SK-N-SH (cell line): ENCODE results near the gene DDX41. TPM values are rescaled to one million over a fixed set of nuclear protein-coding genes. Genes with fewer than 3 reads are reported as not detected.

Source experiments
- CTCF ChIA-PET: fragments of 300-600, 350-600 bp; formaldehyde crosslinking; extraction: SDS; loops from one replicate; lab custom pipeline; 2021; lab: Yijun Ruan, JAX
- POLR2A ChIA-PET: fragments of 350-600 bp; sonication (Branson Sonifier 250); formaldehyde crosslinking; extraction: SDS; loops from one replicate; lab custom pipeline; 2020; ENCODE audit warnings: antibody characterized with exemption, inconsistent platforms; lab: Yijun Ruan, JAX
- DNase-seq: peaks from one replicate; pipeline ENCODE4 v3.0.0; 2012
- H2AFZ ChIP-seq: fragments of 200-600 bp; sonication (generic); 2 replicates; pipeline ENCODE4 v1.8.1; 2016; ENCODE audit warnings: antibody characterized with exemption, mild to moderate bottlenecking, low read depth
- H3F3A ChIP-seq: fragments of 200-600 bp; sonication (generic); replicated peaks from 2 replicates; pipeline ENCODE3; 2016; ENCODE audit warnings: antibody characterized with exemption, mild to moderate bottlenecking; ENCODE audit not compliant: insufficient read depth
- H3K27ac ChIP-seq, 2 experiments: fragments of 200-500 bp in 1 of 2; fragments of 200-600 bp in 1 of 2; sonication (Bioruptor generic) in 1 of 2; sonication (generic), shearing (Covaris generic) in 1 of 2; 2 replicates each; pipeline versions ENCODE4 v1.5.1 to v1.6.1; 2014 to 2016; ENCODE audit warnings: low read depth in 2 of 2, inconsistent platforms in 1 of 2, low read length in 1 of 2, mild to moderate bottlenecking in 1 of 2, mixed read lengths in 1 of 2
- H3K27me3 ChIP-seq: fragments of 200-600 bp; sonication (generic), shearing (Covaris generic); 2 replicates; pipeline ENCODE4 v1.6.1; 2016; ENCODE audit warnings: mixed run types; ENCODE audit not compliant: insufficient read depth
- H3K36me3 ChIP-seq, 2 experiments: fragments of 200-500 bp in 1 of 2; fragments of 200-600 bp in 1 of 2; sonication (Bioruptor generic) in 1 of 2; sonication (generic) in 1 of 2; replicated peaks in 1 of 2; 2 replicates each; pipeline versions ENCODE3 to v1.5.1; 2014 to 2016; ENCODE audit warnings: low read length in 1 of 2, mild to moderate bottlenecking in 1 of 2; ENCODE audit not compliant: insufficient read depth in 2 of 2, control insufficient read depth in 1 of 2
- H3K4me1 ChIP-seq, 2 experiments: fragments of 200-500 bp in 1 of 2; fragments of 200-600 bp in 1 of 2; sonication (Bioruptor generic) in 1 of 2; sonication (generic), shearing (Covaris generic) in 1 of 2; 2 replicates each; pipeline versions ENCODE4 v1.5.1 to v1.6.1; 2014 to 2016; ENCODE audit warnings: low read depth in 1 of 2, low read length in 1 of 2, mixed run types in 1 of 2; ENCODE audit not compliant: insufficient read depth in 2 of 2, control insufficient read depth in 1 of 2
- H3K4me2 ChIP-seq: fragments of 200-600 bp; sonication (generic), shearing (Covaris generic); 2 replicates; pipeline ENCODE4 v1.6.1; 2017; ENCODE audit warnings: mixed run types
- H3K4me3 ChIP-seq, 2 experiments: fragments of 200-500 bp in 1 of 2; fragments of 200-600 bp in 1 of 2; sonication (Bioruptor generic) in 1 of 2; sonication (generic), shearing (Covaris generic) in 1 of 2; 2 replicates each; pipeline versions ENCODE4 v1.5.1 to v1.8.1; 2014 to 2016; ENCODE audit warnings: low read depth in 2 of 2, inconsistent platforms in 1 of 2, low read length in 1 of 2, mild to moderate bottlenecking in 1 of 2, mixed read lengths in 1 of 2, moderate library complexity in 1 of 2
- H3K79me2 ChIP-seq: fragments of 200-600 bp; sonication (generic); 2 replicates; pipeline ENCODE4 v1.8.1; 2017; ENCODE audit warnings: mild to moderate bottlenecking; ENCODE audit not compliant: insufficient read depth
- H3K9ac ChIP-seq: fragments of 200-600 bp; sonication (generic); 2 replicates; pipeline ENCODE4 v1.6.1; 2017; ENCODE audit warnings: mixed run types
- H3K9me2 ChIP-seq: fragments of 200-600 bp; sonication (generic); 2 replicates; pipeline ENCODE4 v1.6.1; 2017; ENCODE audit warnings: mixed run types
- H3K9me3 ChIP-seq: fragments of 200-600 bp; sonication (generic); 2 replicates; pipeline ENCODE4 v1.6.1; 2017; ENCODE audit warnings: mixed run types, mild to moderate bottlenecking, moderate library complexity
- H4K20me1 ChIP-seq: fragments of 200-600 bp; sonication (generic); 2 replicates; pipeline ENCODE4 v1.6.1; 2017; ENCODE audit warnings: mild to moderate bottlenecking, mixed run types; ENCODE audit not compliant: insufficient read depth
- FOXM1 ChIP-seq: IDR thresholded peaks from 2 replicates; pipeline ENCODE4 v1.4.0; 2012; ENCODE audit warnings: low read depth, mild to moderate bottlenecking
- JUND ChIP-seq: IDR thresholded peaks from 2 replicates; pipeline ENCODE4 v1.4.0; 2012
- MXI1 ChIP-seq: IDR thresholded peaks from 2 replicates; pipeline ENCODE4 v1.6.1; 2012; ENCODE audit warnings: mild to moderate bottlenecking, low read depth, low read length, improper control_type of control experiment
- SIN3A ChIP-seq: IDR thresholded peaks from 2 replicates; pipeline ENCODE4 v1.6.1; 2012; ENCODE audit warnings: low read depth, mild to moderate bottlenecking, low read length, moderate library complexity, borderline replicate concordance
- TAF1 ChIP-seq: IDR thresholded peaks from 2 replicates; pipeline ENCODE4 v1.6.1; 2012; ENCODE audit warnings: low read depth, mild to moderate bottlenecking, low read length, moderate library complexity, borderline replicate concordance
- TEAD4 ChIP-seq: IDR thresholded peaks from 2 replicates; pipeline ENCODE4 v1.4.0; 2012; ENCODE audit warnings: mild to moderate bottlenecking, borderline replicate concordance; ENCODE audit not compliant: insufficient read depth
- YY1 ChIP-seq: IDR thresholded peaks from 2 replicates; pipeline ENCODE4 v1.4.0; 2012; ENCODE audit warnings: low read depth, mild to moderate bottlenecking
- WGBS: methylation state at CpG from one replicate; pipeline ENCODE4 v1.1.6; 2017; ENCODE audit warnings: low lambda C conversion rate; 5-methylcytosine and 5-hydroxymethylcytosine counted together
- polyA plus RNA-seq, 3 experiments: library from polyadenylated mRNA; depleted of rRNA; stranded (reverse); fragments of >200 nt; gene quantifications; 2 replicates each; pipeline ENCODE4 v1.2.3, GENCODE V29; 2012
- TF ChIP-seq, protein P1 (sequence below): fragments of 200-600 bp; sonication (generic); IDR thresholded peaks from 2 replicates; pipeline ENCODE4 v1.6.1; 2017; ENCODE audit warnings: antibody characterized with exemption, mild to moderate bottlenecking, moderate library complexity
- TF ChIP-seq, protein P2 (sequence below): IDR thresholded peaks from 2 replicates; pipeline ENCODE4 v1.4.0; 2012; ENCODE audit warnings: low read depth, borderline replicate concordance
- TF ChIP-seq, protein P3 (sequence below): fragments of 150-350 bp; IDR thresholded peaks from 2 replicates; pipeline ENCODE4 v1.6.1; 2016; ENCODE audit warnings: mild to moderate bottlenecking, low read depth, low read length
- TF ChIP-seq, protein P4 (sequence below): IDR thresholded peaks from 2 replicates; pipeline ENCODE4; 2012

The DDX41 gene
- polyA plus RNA-seq, 1 of the 3 experiments (the other 2 are of a cell fraction), result 176 TPM

DNA sequence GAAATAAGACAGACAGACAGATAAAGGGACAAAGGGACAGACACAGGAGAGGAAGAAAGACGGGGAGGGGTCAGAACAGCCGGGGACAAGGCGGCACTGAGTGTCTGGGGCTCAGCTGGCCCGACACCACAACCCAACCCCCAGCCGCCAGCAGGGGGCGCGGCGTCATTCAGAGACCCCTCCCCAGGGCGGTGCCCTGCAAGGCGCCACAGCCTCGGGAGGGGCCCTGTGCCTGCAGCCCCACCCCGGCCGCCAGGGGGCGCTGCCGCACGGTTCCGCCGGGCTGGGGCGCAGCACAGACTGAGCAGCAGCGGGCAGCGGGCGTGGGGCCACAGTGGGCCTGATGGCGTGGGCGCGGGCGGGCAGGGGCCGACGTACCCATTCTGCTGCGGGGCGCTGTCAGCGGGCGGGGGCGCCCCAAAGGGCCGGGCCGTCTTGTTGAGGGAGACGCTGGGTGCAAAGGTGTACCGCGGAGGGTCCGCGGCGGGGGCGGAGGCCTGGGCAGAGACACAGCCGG is 25.3 kb downstream of the DDX41 start:
- peak; percentile 91 for DNase-seq
- H3K4me1 ChIP-seq, result peaks cover 33 to 39% of the 10 kb centered on the region in 2 experiments; a peak in 3 of 4 replicates
- H3K4me3 ChIP-seq, result peak overlapping the region in 1 of 2 experiments; percentile 56; a peak in 1 of 4 replicates
- peaks cover 88% of the 10 kb centered on the region for H4K20me1 ChIP-seq
- H3K27ac ChIP-seq, result 0 out of 4 replicates have a peak overlapping the region, but pooled peaks of 1 of the 2 experiments have one; percentile 15
- no peaks in the 10 kb centered on the region for H3K9me2 ChIP-seq
- WGBS, result 69% methylated on average over 4 of the region's 43 CpGs
- H2AFZ ChIP-seq, result no peak overlapping the region
- H3K9me3 ChIP-seq, result no peaks in the 10 kb centered on the region
- peaks cover 65% of the 10 kb centered on the region for H3K79me2 ChIP-seq
- no peak overlapping the region for H3K4me2 ChIP-seq
- TF ChIP-seq, protein P1, sequence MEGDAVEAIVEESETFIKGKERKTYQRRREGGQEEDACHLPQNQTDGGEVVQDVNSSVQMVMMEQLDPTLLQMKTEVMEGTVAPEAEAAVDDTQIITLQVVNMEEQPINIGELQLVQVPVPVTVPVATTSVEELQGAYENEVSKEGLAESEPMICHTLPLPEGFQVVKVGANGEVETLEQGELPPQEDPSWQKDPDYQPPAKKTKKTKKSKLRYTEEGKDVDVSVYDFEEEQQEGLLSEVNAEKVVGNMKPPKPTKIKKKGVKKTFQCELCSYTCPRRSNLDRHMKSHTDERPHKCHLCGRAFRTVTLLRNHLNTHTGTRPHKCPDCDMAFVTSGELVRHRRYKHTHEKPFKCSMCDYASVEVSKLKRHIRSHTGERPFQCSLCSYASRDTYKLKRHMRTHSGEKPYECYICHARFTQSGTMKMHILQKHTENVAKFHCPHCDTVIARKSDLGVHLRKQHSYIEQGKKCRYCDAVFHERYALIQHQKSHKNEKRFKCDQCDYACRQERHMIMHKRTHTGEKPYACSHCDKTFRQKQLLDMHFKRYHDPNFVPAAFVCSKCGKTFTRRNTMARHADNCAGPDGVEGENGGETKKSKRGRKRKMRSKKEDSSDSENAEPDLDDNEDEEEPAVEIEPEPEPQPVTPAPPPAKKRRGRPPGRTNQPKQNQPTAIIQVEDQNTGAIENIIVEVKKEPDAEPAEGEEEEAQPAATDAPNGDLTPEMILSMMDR, result peak; percentile 64
- no peak for TF ChIP-seq YY1
- ChIA-PET POLR2A (no interaction called here), CTCF (interaction anchor here (1.0 to 8.4 kb wide), 4 partner anchors 9 to 101 kb away, joined by 3 to 201 read pairs (median 8); partner anchors contain the start of gene DBN1)
- H3K9ac ChIP-seq, result no peak overlapping the region
- peaks cover 33% of the 10 kb centered on the region for H3F3A ChIP-seq
- peaks cover 51 to 56% of the 10 kb centered on the region in 2 experiments for H3K36me3 ChIP-seq
- no peaks in the 10 kb centered on the region for H3K27me3 ChIP-seq

DNA sequence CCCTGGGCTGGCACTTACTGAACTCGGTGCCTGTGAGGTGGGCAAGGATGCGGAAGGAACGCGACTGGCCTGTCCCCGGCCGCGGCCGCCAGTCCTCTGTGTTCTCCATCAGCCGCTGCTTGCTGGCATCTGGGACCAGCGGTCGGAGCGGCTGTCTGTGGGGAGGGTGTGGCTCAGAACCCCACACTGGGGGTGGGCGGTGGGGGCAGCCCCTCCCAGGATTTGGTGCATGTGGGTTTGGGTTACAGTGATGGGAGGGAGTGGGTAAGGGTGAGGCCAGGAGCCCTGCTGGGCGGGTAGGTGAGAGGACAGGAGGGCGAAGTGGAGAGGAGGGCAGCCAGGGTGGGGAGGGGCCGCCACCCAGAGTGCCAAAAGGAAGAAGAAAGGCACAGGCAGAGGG is 25.8 kb downstream of the DDX41 start:
- H3K4me1 ChIP-seq, result peaks cover 30 to 34% of the 10 kb centered on the region in 2 experiments; a peak in 3 of 4 replicates
- POLR2A ChIA-PET, result no interaction called here
- no peak for TF ChIP-seq SIN3A
- TF ChIP-seq, protein P2, sequence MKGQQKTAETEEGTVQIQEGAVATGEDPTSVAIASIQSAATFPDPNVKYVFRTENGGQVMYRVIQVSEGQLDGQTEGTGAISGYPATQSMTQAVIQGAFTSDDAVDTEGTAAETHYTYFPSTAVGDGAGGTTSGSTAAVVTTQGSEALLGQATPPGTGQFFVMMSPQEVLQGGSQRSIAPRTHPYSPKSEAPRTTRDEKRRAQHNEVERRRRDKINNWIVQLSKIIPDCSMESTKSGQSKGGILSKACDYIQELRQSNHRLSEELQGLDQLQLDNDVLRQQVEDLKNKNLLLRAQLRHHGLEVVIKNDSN, result no peak
- no peak for TF ChIP-seq MXI1
- TF ChIP-seq JUND, result no peak
- TF ChIP-seq FOXM1, result no peak
- TF ChIP-seq, protein P3, sequence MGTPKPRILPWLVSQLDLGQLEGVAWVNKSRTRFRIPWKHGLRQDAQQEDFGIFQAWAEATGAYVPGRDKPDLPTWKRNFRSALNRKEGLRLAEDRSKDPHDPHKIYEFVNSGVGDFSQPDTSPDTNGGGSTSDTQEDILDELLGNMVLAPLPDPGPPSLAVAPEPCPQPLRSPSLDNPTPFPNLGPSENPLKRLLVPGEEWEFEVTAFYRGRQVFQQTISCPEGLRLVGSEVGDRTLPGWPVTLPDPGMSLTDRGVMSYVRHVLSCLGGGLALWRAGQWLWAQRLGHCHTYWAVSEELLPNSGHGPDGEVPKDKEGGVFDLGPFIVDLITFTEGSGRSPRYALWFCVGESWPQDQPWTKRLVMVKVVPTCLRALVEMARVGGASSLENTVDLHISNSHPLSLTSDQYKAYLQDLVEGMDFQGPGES, result no peak
- TF ChIP-seq, protein P4, sequence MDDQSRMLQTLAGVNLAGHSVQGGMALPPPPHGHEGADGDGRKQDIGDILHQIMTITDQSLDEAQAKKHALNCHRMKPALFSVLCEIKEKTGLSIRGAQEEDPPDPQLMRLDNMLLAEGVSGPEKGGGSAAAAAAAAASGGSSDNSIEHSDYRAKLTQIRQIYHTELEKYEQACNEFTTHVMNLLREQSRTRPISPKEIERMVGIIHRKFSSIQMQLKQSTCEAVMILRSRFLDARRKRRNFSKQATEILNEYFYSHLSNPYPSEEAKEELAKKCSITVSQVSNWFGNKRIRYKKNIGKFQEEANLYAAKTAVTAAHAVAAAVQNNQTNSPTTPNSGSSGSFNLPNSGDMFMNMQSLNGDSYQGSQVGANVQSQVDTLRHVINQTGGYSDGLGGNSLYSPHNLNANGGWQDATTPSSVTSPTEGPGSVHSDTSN, result no peak
- TF ChIP-seq TEAD4, result no peak
- no peak for TF ChIP-seq TAF1
- H3K27me3 ChIP-seq, result no peaks in the 10 kb centered on the region
- peak overlapping the region in 1 of 2 experiments; percentile 56; a peak in 1 of 4 replicates for H3K4me3 ChIP-seq
- peaks cover 88% of the 10 kb centered on the region for H4K20me1 ChIP-seq
- CTCF ChIA-PET, result interaction anchor here (1.0 to 8.4 kb wide), 4 partner anchors 13 to 101 kb away, joined by 3 to 201 read pairs (median 4); partner anchors contain the start of gene DBN1
- peaks cover 56 to 59% of the 10 kb centered on the region in 2 experiments for H3K36me3 ChIP-seq
- no peak for DNase-seq
- H3K27ac ChIP-seq, result 0 out of 4 replicates have a peak overlapping the region, but pooled peaks of 1 of the 2 experiments have one; percentile 15
- no peak overlapping the region for H3K4me2 ChIP-seq
- H2AFZ ChIP-seq, result no peak overlapping the region
- H3F3A ChIP-seq, result peaks cover 30% of the 10 kb centered on the region
- no peaks in the 10 kb centered on the region for H3K9me2 ChIP-seq
- WGBS, result 90% methylated on average over 13 of the region's 16 CpGs
- no peak overlapping the region for H3K9ac ChIP-seq
- no peaks in the 10 kb centered on the region for H3K9me3 ChIP-seq
- H3K79me2 ChIP-seq, result peaks cover 63% of the 10 kb centered on the region
